ENCODE results near the gene MSL1. TPM values are rescaled to one million over a fixed set of nuclear protein-coding genes. Genes with fewer than 3 reads are reported as not detected.
A peak's percentile ranks its signal among the peaks of the same experiment; 100 is the strongest.

MSL1 gene
- total RNA-seq, 1 experiment from 2014 or later, result 74.2 TPM

- DNase-seq (ENCODE audit: extremely low read depth, low read depth), result no peak
These were observed 18.6 kb upstream of the MSL1 start for GRCh38 chr17:40103071-40103661.

DNA sequence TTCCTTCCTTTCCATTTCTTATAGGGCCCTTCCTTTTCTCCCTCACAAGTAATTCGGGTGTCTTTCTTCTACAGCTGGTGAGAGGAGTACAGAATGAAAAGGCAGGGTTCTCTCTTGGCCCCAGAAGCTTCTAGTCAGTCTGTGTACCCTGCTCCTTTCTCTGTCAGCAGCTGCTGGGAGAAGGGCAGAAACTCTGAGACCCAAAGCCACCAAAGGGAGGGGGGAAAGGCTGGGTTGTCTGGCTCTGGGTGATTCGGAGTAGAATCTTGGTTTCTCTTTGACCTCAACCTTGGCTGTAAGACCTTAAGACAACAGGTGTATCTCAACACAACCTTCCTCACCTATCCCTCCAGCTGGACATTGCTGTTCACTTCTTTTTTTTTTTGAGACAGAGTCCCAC is 18.1 kb upstream of the MSL1 start:
- DNase-seq (ENCODE audit: extremely low read depth, low read depth), result no peak

GRCh38 chr17:40104594-40105486 is 16.9 kb upstream of the MSL1 start:
- no peak for DNase-seq (ENCODE audit: extremely low read depth, low read depth)

DNA sequence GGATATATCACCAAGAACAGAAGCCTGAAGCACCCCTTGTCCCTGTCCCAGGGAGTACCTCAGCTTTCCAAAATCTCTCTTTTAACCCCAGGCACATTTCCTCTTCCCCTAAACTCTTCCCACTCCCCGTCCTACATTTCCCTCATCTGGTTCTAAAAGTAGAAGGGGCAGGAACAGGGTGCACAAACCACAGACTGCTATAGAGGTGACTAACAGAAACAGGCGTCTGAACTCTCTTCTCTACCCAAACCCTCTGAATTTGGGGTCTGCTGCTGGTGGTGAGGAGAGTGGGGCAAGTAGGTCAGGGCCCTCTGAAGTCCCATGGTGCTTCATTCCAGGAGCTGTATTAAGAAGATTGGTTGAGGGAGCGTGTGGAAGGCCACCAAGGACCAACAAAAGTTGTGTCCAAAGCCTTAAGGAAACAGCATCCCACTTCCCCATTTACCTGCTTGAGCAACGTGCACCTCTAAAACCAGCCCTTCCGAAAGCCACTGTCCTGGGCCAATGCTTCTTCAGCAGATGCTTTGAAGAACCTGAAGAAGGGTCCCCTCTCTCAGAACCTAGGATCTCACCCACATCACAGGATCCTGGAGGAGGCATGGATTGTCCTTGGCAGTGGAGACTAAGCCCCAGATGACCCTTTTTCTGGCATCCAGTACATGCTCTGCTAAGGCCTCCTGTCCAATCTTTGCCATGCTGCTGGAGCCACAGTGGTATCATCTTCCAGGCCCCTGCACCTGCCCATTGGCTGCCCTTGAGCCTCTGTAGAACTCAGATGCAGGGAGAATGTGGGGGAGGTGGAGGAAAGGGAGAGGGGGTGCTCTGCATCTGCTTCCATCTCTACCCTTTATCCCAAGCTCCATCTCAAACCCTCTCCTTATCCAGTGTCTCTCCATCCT is 15.7 kb upstream of the MSL1 start:
- no peak for DNase-seq (ENCODE audit: extremely low read depth, low read depth)

DNA sequence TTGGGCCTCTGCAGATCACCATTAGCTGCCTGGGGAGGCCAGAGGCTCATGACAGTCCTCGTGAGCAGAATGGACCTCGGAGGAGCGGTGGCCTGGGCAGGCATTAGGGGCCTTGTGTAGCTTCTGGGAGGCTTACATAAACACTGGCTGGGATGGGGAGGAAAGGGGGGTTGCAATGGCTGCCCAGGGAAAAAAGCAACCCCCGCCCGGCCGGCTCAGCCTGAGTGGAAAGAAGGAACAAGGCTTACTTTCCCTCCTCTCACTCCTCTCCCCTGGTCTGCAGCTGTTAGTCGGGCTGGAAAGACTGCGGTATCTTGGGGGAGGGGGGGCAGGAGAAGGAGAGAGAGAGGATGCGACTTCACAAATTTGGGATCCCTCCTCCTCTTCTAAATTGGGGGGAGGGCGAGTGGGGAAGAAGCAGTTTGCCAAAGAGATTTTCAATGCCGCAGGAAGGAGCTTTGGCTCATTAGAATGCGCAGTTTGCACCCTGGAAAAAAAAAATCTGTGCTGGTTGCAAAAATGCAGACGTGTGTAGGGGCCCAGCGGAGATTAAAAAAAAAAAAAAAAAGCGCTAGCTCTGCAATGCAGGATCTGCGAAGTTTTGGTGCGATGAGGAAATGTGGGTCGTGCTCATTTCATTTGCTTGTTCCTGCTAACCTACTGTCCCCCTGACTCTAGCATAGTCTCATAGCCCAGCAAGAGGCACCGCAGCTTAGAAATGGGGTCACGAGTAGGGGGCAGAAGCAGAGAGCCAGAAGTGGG is 14.8 kb upstream of the MSL1 start:
- no peak for DNase-seq (ENCODE audit: extremely low read depth, low read depth)

DNA sequence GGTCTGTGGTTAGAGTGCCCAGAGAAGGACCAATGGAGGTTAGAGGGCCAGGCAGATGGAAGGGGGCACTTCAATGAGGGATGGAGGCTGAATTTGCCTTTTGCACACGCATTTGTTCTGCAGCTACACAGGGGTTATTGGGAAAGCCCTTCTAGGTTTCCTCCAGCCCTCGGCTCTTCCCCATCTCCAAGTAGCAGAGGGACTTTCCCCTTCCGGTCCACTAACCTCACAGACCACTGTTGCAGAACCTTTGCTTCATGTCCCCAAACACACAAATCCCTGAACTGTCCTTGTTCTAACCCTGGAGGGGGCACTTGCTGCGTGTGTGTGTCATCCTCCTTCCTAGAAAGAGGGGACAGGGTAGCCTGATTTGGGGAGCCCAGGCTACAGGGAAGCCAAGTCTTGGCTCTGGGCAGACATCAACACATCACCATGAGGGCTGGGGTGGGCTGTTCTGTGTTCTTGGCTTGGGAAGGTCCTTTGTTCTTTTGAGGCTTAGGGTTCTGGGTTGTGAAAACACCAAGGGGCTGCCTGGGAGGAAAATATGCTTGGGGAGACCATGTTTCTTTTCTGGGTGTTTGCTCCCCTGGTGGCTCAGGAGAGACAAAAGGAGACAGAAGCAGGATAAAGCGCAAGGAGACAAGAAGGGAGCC is 14.1 kb upstream of the MSL1 start:
- no peak for DNase-seq (ENCODE audit: extremely low read depth, low read depth)

DNA sequence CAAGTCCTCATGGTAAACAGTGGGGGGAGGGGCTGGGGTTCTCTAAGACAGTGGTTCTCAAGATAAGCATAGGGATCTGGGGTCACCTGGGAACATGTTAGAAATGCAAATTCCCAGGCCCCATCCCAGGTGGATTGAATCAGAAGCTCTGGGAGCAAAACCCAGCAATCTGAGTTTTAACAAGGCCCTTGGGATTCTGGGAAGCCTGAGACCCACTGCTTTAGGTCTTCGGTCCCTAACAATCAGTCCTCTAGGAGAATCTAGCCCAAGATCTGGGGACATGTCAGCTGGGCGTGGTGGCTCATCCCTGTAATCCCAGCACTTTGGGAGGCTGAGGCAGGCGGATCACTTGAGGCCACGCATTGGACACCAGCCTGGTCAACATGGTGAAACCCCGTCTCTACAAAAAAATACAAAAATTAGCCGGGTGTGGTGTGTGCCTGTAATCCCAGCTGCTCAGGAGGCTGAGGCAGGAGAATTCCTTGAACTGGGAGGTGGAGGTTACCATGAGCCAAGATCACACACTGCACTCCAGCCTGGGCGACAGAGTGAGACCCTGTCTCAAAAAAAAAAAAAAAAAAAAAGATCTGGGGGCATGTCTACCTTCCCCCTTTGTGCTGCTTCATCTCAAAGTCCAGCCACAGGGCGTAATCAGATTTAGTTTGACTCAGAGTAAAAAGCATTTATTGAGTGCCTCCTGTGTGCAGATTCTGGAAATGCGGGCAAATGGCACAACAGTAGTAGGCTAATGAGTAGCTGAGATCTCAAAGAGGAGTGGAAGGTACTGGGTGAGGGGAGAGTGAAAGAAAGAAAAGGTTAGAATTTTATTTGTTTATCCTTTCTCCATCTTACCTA is 12.6 kb upstream of the MSL1 start:
- no peak for DNase-seq (ENCODE audit: extremely low read depth, low read depth)

GRCh38 chr17:40110026-40110845 is 11.5 kb upstream of the MSL1 start:
- DNase-seq (ENCODE audit: extremely low read depth, low read depth), result no peak

GRCh38 chr17:40111221-40112128 is 10.3 kb upstream of the MSL1 start:
- peak; percentile 92 for DNase-seq (ENCODE audit: extremely low read depth, low read depth)

- DNase-seq (ENCODE audit: extremely low read depth, low read depth), result no peak
These were observed 9.5 kb upstream of the MSL1 start for GRCh38 chr17:40112191-40112711.

GRCh38 chr17:40112718-40113109 is 9.1 kb upstream of the MSL1 start:
- DNase-seq (ENCODE audit: extremely low read depth, low read depth), result no peak

- peak; percentile 95 for DNase-seq (ENCODE audit: extremely low read depth, low read depth)
These were observed 8.5 kb upstream of the MSL1 start for GRCh38 chr17:40113110-40113906.

- DNase-seq (ENCODE audit: extremely low read depth, low read depth), result no peak
These were observed 7.9 kb upstream of the MSL1 start for GRCh38 chr17:40113907-40114245.

DNA sequence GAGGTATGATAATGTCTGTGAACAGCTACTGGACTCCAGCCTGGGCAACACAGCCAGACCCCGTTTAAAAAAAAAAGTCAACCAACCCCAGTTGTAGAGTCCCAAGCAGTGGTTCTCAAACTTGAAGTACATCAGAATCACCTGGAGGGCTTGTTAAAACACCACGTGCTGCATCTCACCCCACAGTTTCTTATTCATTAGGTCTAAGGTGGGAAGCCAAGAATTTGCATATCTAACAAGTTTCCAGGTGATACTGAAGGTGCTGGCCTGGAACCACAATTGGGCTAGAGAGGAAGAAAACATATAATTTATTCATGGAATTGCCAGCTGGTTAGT is 6.7 kb upstream of the MSL1 start:
- no peak for DNase-seq (ENCODE audit: extremely low read depth, low read depth)

- no peak for DNase-seq (ENCODE audit: extremely low read depth, low read depth)
These were observed 596 bp downstream of the MSL1 start for GRCh38 chr17:40122136-40122998.

Data from NCI-H460 (cell line).